K562 (cell line): Measurements from ENCODE around the gene ATXN1. TPM values are rescaled to one million over a fixed set of nuclear protein-coding genes. Genes with fewer than 3 reads are reported as not detected.

Source experiments
- ATAC-seq: fragments of 200-7000 bp; cut with Tn5 transposase; 3 replicates; pipeline ENCODE4 v1.9.1; 2020; ENCODE audit warnings: moderate library complexity
- BruUV-seq: library from RNA; stranded (reverse); fragments of 400-500 nt; replicated peaks from 2 replicates; lab custom pipeline; 2021; lab: Mats Ljungman, UMichigan
- CTCF ChIA-PET: fragments of 300-600 bp; formaldehyde crosslinking; extraction: SDS; loops from one replicate; lab custom pipeline; 2021; ENCODE audit warnings: low intra/inter-chr PET ratio; lab: Yijun Ruan, JAX
- POLR2A ChIA-PET: fragments of 300-600, 350-650 bp; sonication (Branson Sonifier 250); formaldehyde crosslinking; extraction: SDS; loops from one replicate; lab custom pipeline; 2021; ENCODE audit warnings: antibody characterized with exemption, inconsistent platforms; lab: Yijun Ruan, JAX
- DNase-seq, 4 experiments: peaks; one replicate each; pipeline versions ENCODE4 v3.0.0 to v3.0.0-alpha.2; 2011 to 2018; ENCODE audit warnings: low spot score in 3 of 4, mixed read lengths in 3 of 4; ENCODE audit errors: extremely low read depth in 1 of 4
- FAIRE-seq: peaks from 2 replicates; lab custom pipeline; 2011; peaks lifted over from hg19 to GRCh38; lab: Jason Lieb, UNC
- H2AFZ ChIP-seq: 2 replicates; pipeline ENCODE4 v1.6.0; 2011; ENCODE audit warnings: low read depth, low read length, control low read depth, inconsistent platforms
- H3K27ac ChIP-seq: fragments of 200-600 bp; 3 replicates; pipeline ENCODE4 v1.8.0; 2011; ENCODE audit warnings: low read depth, mild to moderate bottlenecking, control low read depth, inconsistent platforms, low read length, moderate library complexity, mixed read lengths; ENCODE audit errors: extremely low read depth
- H3K27me3 ChIP-seq, 2 experiments: fragments of 300-600 bp in 1 of 2; 2 replicates in 1 of 2; 3 replicates in 1 of 2; pipeline versions ENCODE4 v1.6.0 to v1.8.0; 2011; ENCODE audit warnings: inconsistent platforms in 2 of 2, low read length in 2 of 2, mild to moderate bottlenecking in 1 of 2, mixed read lengths in 1 of 2, moderate library complexity in 1 of 2; ENCODE audit not compliant: control insufficient read depth in 2 of 2, insufficient read depth in 2 of 2
- H3K36me3 ChIP-seq: fragments of 300-600 bp; 3 replicates; pipeline ENCODE4 v1.8.0; 2011; ENCODE audit warnings: mild to moderate bottlenecking, low read length, inconsistent platforms; ENCODE audit not compliant: control insufficient read depth, insufficient read depth
- H3K4me1 ChIP-seq, 2 experiments: fragments of 200-600 bp in 1 of 2; replicated peaks in 1 of 2; 2 replicates in 1 of 2; 3 replicates in 1 of 2; pipeline versions ENCODE4 v1.5.1 to v1.8.0; 2011; ENCODE audit warnings: inconsistent platforms in 2 of 2, low read length in 2 of 2, mild to moderate bottlenecking in 1 of 2, mixed read lengths in 1 of 2, moderate library complexity in 1 of 2; ENCODE audit not compliant: control insufficient read depth in 2 of 2, insufficient read depth in 2 of 2
- H3K4me2 ChIP-seq: 2 replicates; pipeline ENCODE4 v1.6.1; 2011; ENCODE audit warnings: low read length, control low read depth, inconsistent platforms, mixed read lengths; ENCODE audit not compliant: insufficient read depth
- H3K4me3 ChIP-seq: fragments of 200-600 bp; sonication (generic), shearing (Covaris generic); 2 replicates; pipeline ENCODE4 v1.5.1; 2016; ENCODE audit warnings: control low read depth, inconsistent platforms
- H3K79me2 ChIP-seq: fragments of 200-600 bp; 3 replicates; pipeline ENCODE4 v1.8.0; 2011; ENCODE audit warnings: low read length, inconsistent platforms; ENCODE audit not compliant: control insufficient read depth, insufficient read depth
- H3K9ac ChIP-seq, 2 experiments: 2 replicates each; pipeline versions ENCODE4 v1.6.0 to v1.6.1; 2011; ENCODE audit warnings: low read depth in 2 of 2, low read length in 2 of 2, control low read depth in 1 of 2, inconsistent platforms in 1 of 2, mild to moderate bottlenecking in 1 of 2, mixed read lengths in 1 of 2; ENCODE audit not compliant: insufficient read depth in 1 of 2
- H3K9me1 ChIP-seq: one replicate; pipeline ENCODE4 v1.6.0; 2011; ENCODE audit warnings: inconsistent platforms, mild to moderate bottlenecking, low read length, moderate library complexity; ENCODE audit not compliant: control insufficient read depth, insufficient read depth
- H3K9me3 ChIP-seq: replicated peaks from 2 replicates; pipeline ENCODE4 v1.5.1; 2011; ENCODE audit warnings: low read depth, low read length, inconsistent platforms; ENCODE audit not compliant: control insufficient read depth, insufficient read depth
- H4K20me1 ChIP-seq: replicated peaks from 2 replicates; pipeline ENCODE4 v1.6.1; 2011; ENCODE audit warnings: low read length, inconsistent platforms, mixed read lengths; ENCODE audit not compliant: control insufficient read depth, insufficient read depth
- CBFA2T2 ChIP-seq: fragments of 450-650 bp; conservative IDR thresholded peaks from 2 replicates; pipeline ENCODE4 v1.6.1; 2017; ENCODE audit warnings: mild to moderate bottlenecking
- CBFB ChIP-seq: sonication (generic); formaldehyde crosslinking; IDR thresholded peaks from 2 replicates; pipeline ENCODE4 v1.4.0; 2020; ENCODE audit warnings: mild to moderate bottlenecking, missing genetic modification reagents
- DEAF1 ChIP-seq: fragments of 450-650 bp; formaldehyde crosslinking; IDR thresholded peaks from 2 replicates; pipeline ENCODE4 v1.4.0; 2020; ENCODE audit warnings: mild to moderate bottlenecking, moderate library complexity
- EHMT2 ChIP-seq: fragments of 450-650 bp; IDR thresholded peaks from 2 replicates; pipeline ENCODE4 v1.6.1; 2018; ENCODE audit warnings: antibody characterized with exemption
- ERF ChIP-seq: fragments of 450-650 bp; formaldehyde crosslinking; IDR thresholded peaks from 2 replicates; pipeline ENCODE4 v1.4.0; 2020; ENCODE audit warnings: mild to moderate bottlenecking, mixed read lengths
- ETV5 ChIP-seq: sonication (generic); formaldehyde crosslinking; IDR thresholded peaks from 2 replicates; pipeline ENCODE4 v1.4.0; 2020; ENCODE audit warnings: low read depth, mild to moderate bottlenecking, missing genetic modification reagents
- FOXM1 ChIP-seq, 2 experiments: fragments of 450-650 bp in 1 of 2; sonication (generic) in 1 of 2; formaldehyde crosslinking in 1 of 2; IDR thresholded peaks; 2 replicates each; pipeline versions ENCODE4 v1.6.1 to v1.9.0; 2017 to 2022; ENCODE audit warnings: low read depth in 2 of 2, mild to moderate bottlenecking in 2 of 2, missing genetic modification reagents in 1 of 2, moderate library complexity in 1 of 2
- GTF2F1 ChIP-seq: IDR thresholded peaks from 2 replicates; pipeline ENCODE4 v1.6.1; 2011; ENCODE audit warnings: low read depth, low read length, improper control_type of control experiment
- HNRNPH1 ChIP-seq: fragments of 200-400 bp; formaldehyde crosslinking; optimal IDR thresholded peaks from 2 replicates; pipeline ENCODE3; 2017; ENCODE audit warnings: low read depth, mild to moderate bottlenecking, low read length, moderate library complexity
- ZNF197 ChIP-seq: fragments of 200-800 bp; sonication (Bioruptor generic); IDR thresholded peaks from 2 replicates; pipeline ENCODE4 v1.6.1; 2016; ENCODE audit warnings: low read depth, missing genetic modification characterization, missing compliant biosample characterization
- ZNF75A ChIP-seq: fragments of 450-650 bp; formaldehyde crosslinking; IDR thresholded peaks from 2 replicates; pipeline ENCODE4 v1.4.0; 2020; ENCODE audit warnings: mild to moderate bottlenecking
- ZNF77 ChIP-seq: fragments of 250-450 bp; sonication (Bioruptor Pico); IDR thresholded peaks from 2 replicates; pipeline ENCODE4 v1.5.0; 2020
- WGBS: fragments of 100-300 bp; shearing (Covaris generic); methylation state at CpG from one replicate; pipeline ENCODE4 v1.1.6; 2016; ENCODE audit warnings: low coverage, mixed read lengths; ENCODE audit not compliant: insufficient coverage; ENCODE audit errors: missing lambda C conversion rate; 5-methylcytosine and 5-hydroxymethylcytosine counted together
- in situ Hi-C: fragments of 300-500 bp; cut with MboI; formaldehyde crosslinking; loops from 4 replicates; pipeline ENCODE4 v1.15.0; 2018; ENCODE audit warnings: inconsistent platforms, mixed read lengths
- intact Hi-C: fragments of 100-400 bp; cut with micrococcal nuclease; formaldehyde crosslinking; loops from 2 replicates; pipeline ENCODE4 v1.14.2; 2022
- polyA plus RNA-seq, 8 experiments: library from polyadenylated mRNA; depleted of rRNA in 4 of 8; stranded (reverse) in 5 of 8; unstranded in 3 of 8; fragments of >200 nt; fragmentation: Nextera tagmentation in 2 of 8; fragmentation: Illumina TruSeq in 1 of 8; extraction: Ambion mirVana in 2 of 8; extraction: Trizol in 1 of 8; gene quantifications; 2 replicates each; pipeline versions ENCODE4 v1.2.1 to v1.2.3, GENCODE V29; 2011 to 2014; ENCODE audit warnings: inconsistent platforms in 1 of 8, missing spikeins in 1 of 8
- total RNA-seq, 7 experiments: library from RNA; depleted of rRNA in 6 of 7; stranded (reverse); fragments of >200 nt in 6 of 7; fragmentation: Illumina TruSeq in 2 of 7; extraction: Trizol in 2 of 7; gene quantifications; 2 replicates each; pipeline versions ENCODE4 v1.2.1 to v1.2.3, GENCODE V29; 2011 to 2021; ENCODE audit warnings: low replicate concordance in 1 of 7

ATXN1 gene
- total and polyA plus RNA-seq, 9 of the 15 experiments (the other 6 are each of a cell fraction or from before 2014, with no cell fraction given): under 0.01 to 1.2 (median 0.58) TPM

GRCh38 chr6:16472349-16473069, 288.8 kb downstream of the ATXN1 start (continued):
- TF ChIP-seq ERF (CRISPR knock-in tag): no peak
- TF ChIP-seq ETV5 (CRISPR knock-in tag): no peak
- no peak for TF ChIP-seq EHMT2
- no peak for TF ChIP-seq DEAF1 (CRISPR knock-in tag)
- TF ChIP-seq GTF2F1: no peak
- TF ChIP-seq ZNF197 (CRISPR knock-in tag): no peak
- TF ChIP-seq FOXM1 (IDR thresholded peaks at IDR 0.05; ENCODE audit: low read depth): no peak
- no peak for TF ChIP-seq FOXM1 (CRISPR knock-in tag; IDR thresholded peaks at IDR 0.05; ENCODE audit: low read depth)
- no peak for TF ChIP-seq ZNF75A (CRISPR knock-in tag)

GRCh38 chr6:16471910-16472297, 289.4 kb downstream of the ATXN1 start:
- BruUV-seq: no TSS peak
- Histone ChIP-seq H3K4me1 (no peaks in the 10 kb centered on the region), H3K27ac (no peak overlapping the region), H3K79me2 (no peaks in the 10 kb centered on the region), H3K27me3 (peaks cover 5 to 8% of the 10 kb centered on the region in 2 experiments; a peak in 3 of 5 replicates), H2AFZ (no peak overlapping the region), H3K9ac (no peak overlapping the region), H4K20me1 (no peaks in the 10 kb centered on the region), H3K4me2 (no peak overlapping the region), H3K9me1 (no peaks in the 10 kb centered on the region), H3K9me3 (no peaks in the 10 kb centered on the region), H3K36me3 (no peaks in the 10 kb centered on the region), H3K4me3 (no peak overlapping the region)
- 0% methylated on average over 3 of the region's 3 CpGs for WGBS
- intact Hi-C loops (no loop called here), in situ Hi-C loops (no loop called here)
- TF ChIP-seq CBFA2T2: no peak
- no peak for TF ChIP-seq HNRNPH1
- no peak for TF ChIP-seq ZNF77 (CRISPR knock-in tag)
- no peak for TF ChIP-seq CBFB
- ChIA-PET POLR2A (interaction anchor here (0.8 to 1.0 kb wide), 2 partner anchors 9 to 11 kb away, joined by 4 read pairs; no protein-coding TSS in a partner anchor), CTCF (no interaction called here)
- FAIRE-seq: no peak
- DNase-seq: no peak
- no peak for ATAC-seq
